ENCODE results near the gene CCL4. TPM values are rescaled to one million over a fixed set of nuclear protein-coding genes. Genes with fewer than 3 reads are reported as not detected.
"Not testable (repeated sequence)": the region's sequence is repeated elsewhere in the genome, so short reads cannot be mapped to it uniquely, and the experiment has no call there.

The CCL4 gene
- total RNA-seq, 1 experiment from 2014 or later: 0.51 TPM

- Histone ChIP-seq H3K27ac (ENCODE audit: low read length) (no peak within 1 kb of the TSS), H3K4me1 (ENCODE audit: control insufficient read depth, insufficient read depth, low read length) (no peaks in the 10 kb centered on the region), H3K36me3 (ENCODE audit: control insufficient read depth, insufficient read depth, low read length) (no peaks in the 10 kb centered on the region), H3K9me3 (ENCODE audit: control insufficient read depth, insufficient read depth, low read depth, low read length) (no peaks in the 10 kb centered on the region), H3K4me3 (ENCODE audit: low read depth in 2 of 2, low read length in 2 of 2) (no peak within 1 kb of the TSS), H3K27me3 (ENCODE audit: control insufficient read depth, insufficient read depth, low read length) (no peaks in the 10 kb centered on the region; the same call in 1 of the 2 replicates)
- DNase-seq (ENCODE audit: low read depth, low spot score) (no peak), ATAC-seq (no peak)
- POLR2A ChIA-PET: interaction anchor here (0.6 kb wide), 1 partner anchor 1252 kb away, joined by 7 read pairs; no protein-coding TSS in a partner anchor
- in situ Hi-C loops (cut with HindIII; ENCODE audit: low pct_unique_long_range_greater_than_20kb, low sequenced_read_pairs) (no loop called here), intact Hi-C loops (cut with micrococcal nuclease; ENCODE audit: unreplicated experiment) (no loop called here)
- CTCF ChIA-PET: no interaction called here
- TF ChIP-seq REST (IDR thresholded peaks at IDR 0.05; ENCODE audit: insufficient read depth in 1 of 2, low read depth in 2 of 2, low read length in 1 of 2) (no peak), POLR2AphosphoS5 (IDR thresholded peaks at IDR 0.05; ENCODE audit: low read depth, low read length) (no peak), SIN3A (IDR thresholded peaks at IDR 0.05; ENCODE audit: borderline replicate concordance, insufficient read depth, low read depth, low read length) (no peak), CTCF (IDR thresholded peaks at IDR 0.05) (no peak), TCF7L2 (IDR thresholded peaks at IDR 0.05; ENCODE audit: low read depth, low read length) (no peak)
- no TSS peak for BruUV-seq (replicated peaks)
These were observed 13.5 kb upstream of the CCL4 start, which contains the start of gene CCL3 for GRCh38 chr17:36089888-36090836. Gene CCL3, minus strand, starts transcription at chr17:36090143. Its CDS starts 85 bp downstream, at chr17:36090058.

- H3K4me1 ChIP-seq (ENCODE audit: control insufficient read depth, insufficient read depth, low read length): no peaks in the 10 kb centered on the region
- CTCF ChIA-PET: no interaction called here
- no peaks in the 10 kb centered on the region; the same call in 1 of the 2 replicates for H3K27me3 ChIP-seq (ENCODE audit: control insufficient read depth, insufficient read depth, low read length)
- ATAC-seq: no peak
- POLR2A ChIA-PET: no interaction called here
- no TSS peak for BruUV-seq (replicated peaks)
- H3K4me3 ChIP-seq (ENCODE audit: low read depth in 2 of 2, low read length in 2 of 2): no peak overlapping the region
- in situ Hi-C loops (cut with HindIII; ENCODE audit: low pct_unique_long_range_greater_than_20kb, low sequenced_read_pairs): no loop called here
- no peak for DNase-seq (ENCODE audit: low read depth, low spot score)
- no peaks in the 10 kb centered on the region for H3K9me3 ChIP-seq (ENCODE audit: control insufficient read depth, insufficient read depth, low read depth, low read length)
- intact Hi-C loops (cut with micrococcal nuclease; ENCODE audit: unreplicated experiment): no loop called here
- H3K27ac ChIP-seq (ENCODE audit: low read length): no peak overlapping the region
- TF ChIP-seq REST (IDR thresholded peaks at IDR 0.05; ENCODE audit: insufficient read depth in 1 of 2, low read depth in 2 of 2, low read length in 1 of 2) (no peak), SIN3A (IDR thresholded peaks at IDR 0.05; ENCODE audit: borderline replicate concordance, insufficient read depth, low read depth, low read length) (no peak), TCF7L2 (IDR thresholded peaks at IDR 0.05; ENCODE audit: low read depth, low read length) (no peak), POLR2AphosphoS5 (IDR thresholded peaks at IDR 0.05; ENCODE audit: low read depth, low read length) (no peak), CTCF (IDR thresholded peaks at IDR 0.05) (no peak)
- no peaks in the 10 kb centered on the region for H3K36me3 ChIP-seq (ENCODE audit: control insufficient read depth, insufficient read depth, low read length)
These were observed 11.4 kb upstream of the CCL4 start for GRCh38 chr17:36092230-36092629.

GRCh38 chr17:36092715-36093114 is 10.9 kb upstream of the CCL4 start:
- H3K27me3 ChIP-seq (ENCODE audit: control insufficient read depth, insufficient read depth, low read length); in situ Hi-C loops (cut with HindIII; ENCODE audit: low pct_unique_long_range_greater_than_20kb, low sequenced_read_pairs); H3K27ac ChIP-seq (ENCODE audit: low read length); H3K4me3 ChIP-seq (ENCODE audit: low read depth in 2 of 2, low read length in 2 of 2); CTCF ChIA-PET; POLR2A ChIA-PET; ATAC-seq; DNase-seq (ENCODE audit: low read depth, low spot score); H3K36me3 ChIP-seq (ENCODE audit: control insufficient read depth, insufficient read depth, low read length); H3K4me1 ChIP-seq (ENCODE audit: control insufficient read depth, insufficient read depth, low read length); BruUV-seq (replicated peaks); H3K9me3 ChIP-seq (ENCODE audit: control insufficient read depth, insufficient read depth, low read depth, low read length); intact Hi-C loops (cut with micrococcal nuclease; ENCODE audit: unreplicated experiment): not testable (repeated sequence)
